Fibroblast of the conjunctiva (primary cell): ENCODE measurements around the gene TSC22D1.

ENCODE experiments used
- DNase-seq: peaks from one replicate; pipeline ENCODE4 v3.0.0-alpha.2; 2010; ENCODE audit warnings: low read depth

The TSC22D1 gene

GRCh38 chr13:44426461-44426860 lies 149.7 kb downstream of the TSC22D1 start:
- DNase-seq, result no peak

- no peak for DNase-seq
Measured at GRCh38 chr13:44425815-44426078, 150.4 kb downstream of the TSC22D1 start.

GRCh38 chr13:44425041-44425814 lies 150.9 kb downstream of the TSC22D1 start:
- no peak for DNase-seq

- DNase-seq, result no peak
Measured at GRCh38 chr13:44423824-44424223, 152.3 kb downstream of the TSC22D1 start.

GRCh38 chr13:44422755-44423643 lies 153.1 kb downstream of the TSC22D1 start:
- DNase-seq, result no peak

- no peak for DNase-seq
Measured at GRCh38 chr13:44421853-44422525, 154.1 kb downstream of the TSC22D1 start.

GRCh38 chr13:44420376-44421220 lies 155.5 kb downstream of the TSC22D1 start:
- DNase-seq, result no peak

- DNase-seq, result no peak
Measured at GRCh38 chr13:44417876-44418275, 158.3 kb downstream of the TSC22D1 start.

- no peak for DNase-seq
Measured at GRCh38 chr13:44417446-44417845, 158.7 kb downstream of the TSC22D1 start.

GRCh38 chr13:44416744-44417143 lies 159.4 kb downstream of the TSC22D1 start:
- no peak for DNase-seq

GRCh38 chr13:44416301-44416700 lies 159.8 kb downstream of the TSC22D1 start:
- DNase-seq, result no peak

GRCh38 chr13:44415815-44416214 lies 160.3 kb downstream of the TSC22D1 start:
- DNase-seq, result no peak

GRCh38 chr13:44414716-44415115 lies 161.4 kb downstream of the TSC22D1 start:
- DNase-seq, result no peak

GRCh38 chr13:44413095-44413494 lies 163.0 kb downstream of the TSC22D1 start:
- no peak for DNase-seq

- DNase-seq, result no peak
Measured at GRCh38 chr13:44412346-44412935, 163.7 kb downstream of the TSC22D1 start.

- no peak for DNase-seq
Measured at GRCh38 chr13:44411841-44412240, 164.3 kb downstream of the TSC22D1 start.

GRCh38 chr13:44410328-44410859 lies 165.7 kb downstream of the TSC22D1 start:
- no peak for DNase-seq

GRCh38 chr13:44409595-44409994 lies 166.5 kb downstream of the TSC22D1 start:
- no peak for DNase-seq

GRCh38 chr13:44407891-44408290 lies 168.2 kb downstream of the TSC22D1 start:
- no peak for DNase-seq

GRCh38 chr13:44407379-44407778 lies 168.8 kb downstream of the TSC22D1 start:
- DNase-seq, result no peak

- no peak for DNase-seq
Measured at GRCh38 chr13:44406617-44407016, 169.5 kb downstream of the TSC22D1 start.
